H1 (cell line): ENCODE results near the gene LRRTM4. TPM values are rescaled to one million over a fixed set of nuclear protein-coding genes. Genes with fewer than 3 reads are reported as not detected.

Experiments used
- EP300 ChIP-seq, 2 experiments: IDR thresholded peaks; 1 replicate in 1 of 2; 2 replicates in 1 of 2; pipeline ENCODE4 v1.6.1; 2011 to 2012; ENCODE audit warnings: low read depth in 2 of 2, low read length in 2 of 2, mild to moderate bottlenecking in 2 of 2, borderline replicate concordance in 1 of 2, inconsistent platforms in 1 of 2, moderate library complexity in 1 of 2
- GTF2F1 ChIP-seq: IDR thresholded peaks from 2 replicates; pipeline ENCODE4 v1.6.1; 2012; ENCODE audit warnings: low read depth, low read length, improper control_type of control experiment, borderline replicate concordance
- KDM5A ChIP-seq: fragments of 200-600 bp; IDR thresholded peaks from 2 replicates; pipeline ENCODE4 v1.7.1; 2012; ENCODE audit warnings: mild to moderate bottlenecking, low read length, inconsistent platforms, mixed read lengths
- SP4 ChIP-seq: IDR thresholded peaks from 2 replicates; pipeline ENCODE4 v1.6.1; 2012; ENCODE audit warnings: low read length, inconsistent platforms
- polyA plus RNA-seq, 7 experiments: library from polyadenylated mRNA; depleted of rRNA in 3 of 7; stranded (reverse) in 5 of 7; unstranded in 2 of 7; fragments of >200 nt in 5 of 7; fragments of 200-250 nt in 2 of 7; gene quantifications; 1 replicate in 5 of 7; 2 replicates in 1 of 7; 4 replicates in 1 of 7; pipeline versions ENCODE4 v1.2.1 to v1.2.3, GENCODE V29; 2011 to 2013; ENCODE audit warnings: missing spikeins in 2 of 7, mixed read lengths in 2 of 7
- total RNA-seq: library from RNA; stranded (reverse); fragmentation: NEBNext Ultra II Directional; extraction: Animal tissue kit (Norgen Biotek cat#: 25700); gene quantifications from 2 replicates; pipeline ENCODE4 v1.2.1, GENCODE V29; 2021

Gene LRRTM4
- total and polyA plus RNA-seq, 2 of the 8 experiments (the other 6 are each of a cell fraction or from before 2014, with no cell fraction given), result 3.6 to 9.5 TPM

DNA sequence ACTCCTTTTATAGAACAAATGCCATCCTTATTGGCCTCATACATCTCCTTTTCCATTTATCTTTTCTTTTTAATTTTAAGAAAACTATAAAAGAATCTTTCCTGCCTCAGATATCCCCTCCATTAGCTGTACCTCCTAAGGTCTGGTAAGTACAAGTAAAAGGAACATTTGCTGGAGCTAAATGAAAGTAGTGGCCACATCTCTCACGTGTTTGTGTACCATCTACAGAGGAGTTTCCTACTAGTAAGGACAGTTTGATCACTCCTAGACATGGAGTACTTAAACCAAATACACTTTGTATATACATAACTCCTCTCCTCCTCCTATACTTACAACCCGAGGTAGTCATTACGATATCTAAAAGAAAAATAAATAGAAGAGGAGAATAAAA, 504.8 kb downstream of the LRRTM4 start (continued):
- no peak for TF ChIP-seq EP300 (IDR thresholded peaks at IDR 0.05; ENCODE audit: borderline replicate concordance in 1 of 2, low read depth in 2 of 2, low read length in 2 of 2)
- no peak for TF ChIP-seq SP4
- no peak for TF ChIP-seq KDM5A
- TF ChIP-seq GTF2F1, result no peak
